DLD1 (cell line): Measurements from ENCODE around the gene CACNB1.
"Not testable (repeated sequence)": the region's sequence is repeated elsewhere in the genome, so short reads cannot be mapped to it uniquely, and the experiment has no call there.

Experiments used
- in situ Hi-C: cut with HindIII; loops from 2 replicates; pipeline ENCODE4 v1.10.0; 2017; ENCODE audit warnings: low sequenced_read_pairs

Gene CACNB1

GRCh38 chr17:39130205-39130604 lies 67.3 kb downstream of the CACNB1 start:
- in situ Hi-C loops, result no loop called here

- in situ Hi-C loops, result not testable (repeated sequence)
These were observed 67.9 kb downstream of the CACNB1 start for GRCh38 chr17:39129544-39129943.

- in situ Hi-C loops, result no loop called here
These were observed 71.0 kb downstream of the CACNB1 start for GRCh38 chr17:39126436-39126835.

GRCh38 chr17:39125143-39125875 lies 72.2 kb downstream of the CACNB1 start:
- in situ Hi-C loops, result no loop called here

- in situ Hi-C loops, result no loop called here
These were observed 73.8 kb downstream of the CACNB1 start for GRCh38 chr17:39123627-39124026.
